Measurements from ENCODE around the gene ECE1.

DNA sequence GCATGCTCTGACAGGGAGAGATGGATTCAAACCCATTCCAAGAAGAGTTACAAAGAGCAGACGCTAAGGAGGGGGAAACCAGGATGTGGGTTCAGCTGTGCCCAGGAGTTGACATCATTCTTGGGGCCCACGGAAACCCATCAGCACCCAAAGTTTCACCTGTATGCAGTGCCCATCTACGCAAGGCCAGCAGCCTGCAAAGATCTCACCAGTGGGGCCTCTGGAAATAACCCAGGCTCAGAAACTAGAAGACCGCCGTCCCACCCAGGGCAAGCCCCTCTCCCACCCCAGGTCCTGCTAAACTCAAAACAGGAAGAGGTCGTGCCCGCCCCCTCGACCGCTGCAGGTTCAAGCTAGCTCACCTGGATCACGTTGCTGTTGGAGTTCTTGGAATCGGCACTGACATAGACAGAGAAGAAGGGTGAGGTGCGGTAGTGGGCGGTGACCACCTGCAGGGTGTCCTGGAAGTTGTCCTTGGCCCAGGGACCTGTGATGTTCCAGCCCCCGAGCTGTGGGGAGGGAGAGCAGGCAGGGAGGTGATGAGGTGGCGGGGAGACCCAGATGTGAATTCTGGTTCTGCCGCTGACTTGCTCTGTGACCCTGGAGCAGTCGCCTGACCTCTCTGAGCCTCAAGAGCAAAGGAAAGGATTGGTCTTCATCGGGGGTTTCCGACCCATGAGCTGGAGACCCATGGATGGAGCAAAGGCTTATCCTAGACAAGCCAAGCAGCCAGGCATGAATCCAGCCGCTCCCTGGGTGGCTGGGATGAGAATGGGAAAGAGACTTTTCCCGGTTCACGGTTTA lies 31.7 kb downstream of the ECE1 start:
- TF ChIP-seq, protein P1, sequence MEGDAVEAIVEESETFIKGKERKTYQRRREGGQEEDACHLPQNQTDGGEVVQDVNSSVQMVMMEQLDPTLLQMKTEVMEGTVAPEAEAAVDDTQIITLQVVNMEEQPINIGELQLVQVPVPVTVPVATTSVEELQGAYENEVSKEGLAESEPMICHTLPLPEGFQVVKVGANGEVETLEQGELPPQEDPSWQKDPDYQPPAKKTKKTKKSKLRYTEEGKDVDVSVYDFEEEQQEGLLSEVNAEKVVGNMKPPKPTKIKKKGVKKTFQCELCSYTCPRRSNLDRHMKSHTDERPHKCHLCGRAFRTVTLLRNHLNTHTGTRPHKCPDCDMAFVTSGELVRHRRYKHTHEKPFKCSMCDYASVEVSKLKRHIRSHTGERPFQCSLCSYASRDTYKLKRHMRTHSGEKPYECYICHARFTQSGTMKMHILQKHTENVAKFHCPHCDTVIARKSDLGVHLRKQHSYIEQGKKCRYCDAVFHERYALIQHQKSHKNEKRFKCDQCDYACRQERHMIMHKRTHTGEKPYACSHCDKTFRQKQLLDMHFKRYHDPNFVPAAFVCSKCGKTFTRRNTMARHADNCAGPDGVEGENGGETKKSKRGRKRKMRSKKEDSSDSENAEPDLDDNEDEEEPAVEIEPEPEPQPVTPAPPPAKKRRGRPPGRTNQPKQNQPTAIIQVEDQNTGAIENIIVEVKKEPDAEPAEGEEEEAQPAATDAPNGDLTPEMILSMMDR (IDR thresholded peaks at IDR 0.05), result no peak
- TF ChIP-seq POLR2A (IDR thresholded peaks at IDR 0.05), result no peak
